GM18858 (cell line): Measurements from ENCODE around the gene C15orf39.
"Not testable (repeated sequence)": the region's sequence is repeated elsewhere in the genome, so short reads cannot be mapped to it uniquely, and the experiment has no call there.

Experiments used
- ATAC-seq: cut with Tn5 transposase; IDR thresholded peaks from one replicate; pipeline ENCODE4 v1.9.1; 2021; ENCODE audit not compliant: unreplicated experiment

The C15orf39 gene

DNA sequence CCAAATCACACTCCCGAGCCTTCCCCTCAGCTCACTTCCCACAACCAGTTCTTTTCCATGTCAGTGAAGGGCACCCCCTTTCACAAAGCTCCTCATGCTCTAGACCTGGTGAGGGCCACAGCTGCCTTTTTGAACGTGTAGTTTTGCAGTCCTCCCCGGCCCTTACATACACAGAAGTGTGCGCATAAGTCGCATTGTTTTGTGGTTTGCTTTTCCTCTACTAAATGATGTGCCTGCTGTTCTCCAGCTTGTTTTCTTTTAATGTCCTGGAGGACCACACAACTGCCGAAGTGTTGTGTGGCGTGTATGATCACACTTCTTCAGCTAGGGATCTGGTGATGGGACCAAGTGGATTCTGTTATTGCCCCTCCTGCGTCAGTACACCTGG, 7.6 kb downstream of the C15orf39 start:
- ATAC-seq: no peak

DNA sequence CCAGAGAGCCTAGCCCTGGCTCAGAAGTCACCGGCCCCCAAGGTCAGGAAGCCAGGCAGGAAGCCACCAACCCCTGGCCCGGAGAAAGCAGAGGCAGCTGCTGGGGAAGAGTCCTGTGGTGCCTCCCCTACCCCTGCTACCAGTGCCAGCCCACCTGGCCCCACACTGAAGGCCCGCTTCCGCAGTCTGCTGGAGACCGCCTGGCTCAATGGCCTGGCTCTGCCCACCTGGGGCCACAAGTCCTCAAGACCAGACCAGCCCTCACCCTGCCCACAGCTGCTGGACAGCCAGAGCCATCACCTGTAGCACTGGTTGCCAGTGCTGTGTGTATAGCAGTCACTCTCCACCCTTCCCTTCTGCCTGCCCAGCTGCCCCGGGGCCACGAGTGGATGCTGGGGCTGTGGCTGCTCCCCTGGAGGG, 9.1 kb downstream of the C15orf39 start:
- ATAC-seq: no peak

GRCh38 chr15:75211436-75212199, 9.9 kb downstream of the C15orf39 start:
- no peak for ATAC-seq

GRCh38 chr15:75212200-75212858, 10.6 kb downstream of the C15orf39 start:
- ATAC-seq: no peak

DNA sequence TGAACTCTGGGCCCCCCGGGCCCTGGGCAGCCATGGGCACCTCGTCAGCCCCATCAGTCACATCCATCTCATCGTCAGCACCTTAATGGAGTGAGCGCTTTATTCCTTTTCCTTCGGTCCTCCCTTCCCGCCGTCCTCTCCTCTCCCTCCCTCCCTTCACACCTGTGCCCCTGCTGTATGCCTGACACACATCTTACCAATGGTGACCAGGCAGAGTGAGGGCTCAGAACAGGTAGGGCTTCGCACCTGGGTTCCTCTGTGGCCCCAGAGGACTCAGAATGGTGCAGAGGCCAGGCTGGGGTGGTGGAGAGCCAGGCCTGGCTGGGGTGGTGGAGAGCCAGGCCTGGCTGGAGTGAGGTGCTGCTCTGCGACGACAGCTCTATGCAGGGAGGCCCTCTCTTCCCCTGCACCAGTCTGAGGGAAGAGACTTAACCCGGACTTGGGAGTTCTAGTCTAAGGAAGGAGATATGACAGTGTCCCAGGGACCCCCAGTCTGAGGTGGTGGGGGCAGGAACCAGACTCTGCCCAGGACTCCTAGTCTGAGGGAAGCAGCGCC, 11.6 kb downstream of the C15orf39 start:
- no peak for ATAC-seq

DNA sequence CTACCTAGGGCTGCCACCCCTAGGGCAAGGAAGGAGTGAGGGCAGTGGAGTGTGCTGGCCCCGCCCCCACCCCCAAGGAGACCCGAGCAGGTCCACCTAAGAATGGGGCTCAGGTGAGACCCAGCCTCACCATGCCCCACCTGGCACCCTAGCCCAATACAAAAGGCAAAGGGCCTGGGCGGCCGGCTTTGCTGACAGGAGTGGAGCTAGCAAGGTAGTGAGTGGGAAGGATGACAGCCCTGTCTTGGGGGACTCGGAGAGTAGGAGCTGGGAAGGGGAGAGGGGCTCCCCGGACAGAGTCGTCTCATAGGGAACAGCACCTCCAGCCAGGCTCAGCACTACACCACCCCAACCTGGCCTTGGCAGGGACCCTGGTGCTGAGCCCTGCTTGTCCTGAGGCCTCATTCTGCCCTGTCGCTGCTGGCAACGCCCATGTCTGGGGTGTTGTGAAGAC, 12.1 kb downstream of the C15orf39 start:
- no peak for ATAC-seq

DNA sequence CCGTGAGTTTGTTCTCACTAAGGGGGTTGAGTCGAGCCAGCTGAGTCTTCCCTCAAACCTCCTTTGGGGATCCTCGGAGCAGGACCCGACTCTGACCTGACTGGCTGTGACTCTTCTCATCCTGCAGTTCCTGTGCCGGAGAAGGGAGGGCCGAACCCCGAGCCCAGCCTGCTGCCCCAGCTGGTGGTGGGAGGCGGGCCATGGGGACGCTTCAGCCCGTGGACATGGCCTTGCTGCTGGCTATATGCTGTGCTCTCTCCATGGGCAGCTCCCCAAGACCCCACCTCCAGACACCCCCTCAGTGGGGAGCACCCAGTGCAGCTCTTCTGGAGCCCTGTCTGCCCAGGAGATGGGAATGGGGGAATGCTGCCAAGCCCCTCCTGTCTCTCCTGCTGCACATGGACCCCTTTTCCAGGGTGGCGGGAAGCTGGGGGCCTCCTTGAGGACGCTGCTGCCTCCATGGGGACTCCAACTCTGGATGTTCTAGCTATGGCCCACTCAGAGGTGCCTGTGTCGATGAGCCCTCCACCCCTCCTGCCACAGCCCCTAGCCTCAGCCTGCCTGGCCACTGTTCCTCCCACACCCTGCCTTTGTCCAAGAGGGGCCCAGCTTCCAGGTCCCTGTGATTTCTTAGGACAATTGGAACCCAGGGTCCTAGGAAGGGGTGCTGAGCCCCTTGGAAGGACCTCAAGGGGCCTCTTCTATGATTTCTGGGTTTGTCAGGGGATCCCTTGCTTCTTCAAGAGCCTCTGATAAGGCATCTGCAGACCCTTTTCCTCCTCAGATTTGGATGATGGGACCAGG, 12.8 kb downstream of the C15orf39 start:
- no peak for ATAC-seq

- ATAC-seq: no peak
Measured at GRCh38 chr15:75215107-75216004, 13.7 kb downstream of the C15orf39 start.

- ATAC-seq: no peak
Measured at GRCh38 chr15:75217012-75217411, 15.3 kb downstream of the C15orf39 start.

- not testable (repeated sequence) for ATAC-seq
Measured at GRCh38 chr15:75217574-75217973, 15.9 kb downstream of the C15orf39 start.

GRCh38 chr15:75219507-75219929, 17.8 kb downstream of the C15orf39 start:
- ATAC-seq: not testable (repeated sequence)

GRCh38 chr15:75223688-75224087, 22.0 kb downstream of the C15orf39 start:
- no peak for ATAC-seq

DNA sequence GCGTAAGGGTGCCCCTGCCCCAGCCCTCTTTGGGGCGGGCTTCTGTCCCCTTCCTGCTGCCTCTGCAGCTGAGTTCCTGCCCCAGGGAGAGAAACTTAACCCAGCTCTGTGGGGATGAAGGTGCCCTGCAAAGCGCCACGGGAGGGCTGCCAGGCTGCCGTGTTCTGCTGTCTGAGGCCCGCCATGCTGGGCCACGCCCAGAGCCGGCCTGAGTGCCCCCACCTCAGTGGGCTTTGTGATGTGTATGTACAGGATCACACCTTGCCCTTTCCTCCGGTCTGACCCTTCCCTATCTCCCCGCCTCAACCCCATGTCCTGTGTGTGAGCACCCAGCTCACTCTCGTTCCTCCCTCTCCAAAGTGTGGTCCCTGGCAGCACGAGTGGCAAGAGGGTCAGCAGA, 22.6 kb downstream of the C15orf39 start:
- no peak for ATAC-seq

DNA sequence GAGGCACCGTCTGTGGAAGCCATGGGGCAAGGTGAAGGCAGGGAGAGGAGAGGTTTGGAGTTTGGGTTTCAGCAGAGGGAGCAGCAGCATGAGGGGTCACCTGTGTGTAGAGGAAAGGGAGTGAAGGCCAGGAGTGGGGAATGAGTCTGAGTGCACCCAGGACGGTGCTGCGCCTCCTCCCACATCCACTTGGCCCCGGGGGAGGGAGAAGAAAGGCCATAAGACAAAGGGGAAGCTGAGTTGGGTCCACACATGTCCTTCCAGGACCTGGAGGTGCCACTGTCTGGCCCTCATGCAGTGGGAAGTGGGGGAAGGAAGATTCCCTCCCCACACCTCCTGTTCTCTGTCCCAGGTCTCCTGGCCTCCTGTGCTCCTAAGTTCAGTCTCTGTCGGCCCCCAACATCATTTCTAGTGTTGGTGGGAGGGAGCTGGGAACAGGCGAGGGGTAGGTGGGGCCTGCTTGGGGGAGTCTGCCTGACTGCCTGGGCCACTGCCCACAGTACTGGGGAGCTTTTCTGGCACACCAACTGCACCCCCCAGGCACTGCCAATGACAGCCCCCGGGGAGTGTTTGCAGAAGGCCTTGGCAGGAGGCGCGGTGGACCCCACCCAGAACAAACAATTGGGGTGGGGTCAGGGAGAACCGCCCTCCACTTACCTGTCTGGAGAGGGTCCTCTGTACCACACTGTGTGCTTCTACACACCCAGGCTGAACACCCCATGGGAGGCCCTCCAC, 23.6 kb downstream of the C15orf39 start:
- not testable (repeated sequence) for ATAC-seq

- no peak for ATAC-seq
Measured at GRCh38 chr15:75225951-75226732, 24.5 kb downstream of the C15orf39 start.

DNA sequence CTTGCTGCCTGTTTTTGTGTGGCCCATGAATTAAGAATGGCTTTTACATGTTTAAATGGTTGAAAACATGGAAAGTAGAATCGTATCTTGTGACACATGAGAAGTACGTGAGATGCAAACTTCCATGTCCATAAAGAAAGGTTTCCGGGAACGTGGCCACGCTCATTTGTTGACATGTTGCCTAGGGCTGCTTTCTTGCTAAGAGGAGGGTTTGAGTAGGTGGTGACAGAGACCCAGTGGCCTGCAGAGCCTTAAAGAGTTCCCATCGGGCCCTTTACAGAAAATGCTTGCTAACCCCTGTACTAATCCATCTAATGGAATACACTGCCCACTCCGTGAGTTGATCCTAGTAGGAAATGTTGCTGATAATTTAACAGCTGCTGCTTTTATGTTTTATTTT, 25.4 kb downstream of the C15orf39 start:
- ATAC-seq: not testable (repeated sequence)

GRCh38 chr15:75227663-75228280, 26.1 kb downstream of the C15orf39 start:
- ATAC-seq: no peak

DNA sequence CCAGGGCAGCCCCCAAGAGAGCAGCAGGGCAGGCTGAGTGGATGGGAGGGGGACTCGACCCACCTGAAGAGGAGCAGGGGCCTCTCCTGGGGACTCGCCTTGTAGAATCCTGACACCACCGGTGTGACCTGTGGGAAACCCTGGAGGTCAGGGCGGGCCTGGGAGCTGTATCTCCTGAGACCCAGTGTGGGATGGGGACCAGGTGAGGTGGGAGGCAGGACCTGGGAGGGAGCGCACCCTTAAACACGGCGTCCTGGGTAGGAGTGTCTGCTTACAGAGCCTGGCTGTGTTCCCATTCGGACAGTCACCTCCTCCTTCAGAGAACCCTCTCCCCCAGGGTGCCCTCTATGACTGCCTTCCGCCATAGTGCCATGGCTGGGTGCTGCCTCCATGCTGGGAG, 27.1 kb downstream of the C15orf39 start:
- no peak for ATAC-seq
